GM06990 (cell line): ENCODE measurements around the gene ANTXR2.

Experiments used
- DNase-seq: peaks from one replicate; pipeline ENCODE4 v3.0.0-alpha.2; 2011; ENCODE audit not compliant: insufficient read length; ENCODE audit errors: extremely low read depth
- H3K27me3 ChIP-seq: replicated peaks from 2 replicates; pipeline ENCODE4 v1.6.0; 2011; ENCODE audit warnings: low read length; ENCODE audit not compliant: control insufficient read depth, insufficient read depth
- H3K36me3 ChIP-seq: 2 replicates; pipeline ENCODE4 v1.5.1; 2011; ENCODE audit warnings: low read length; ENCODE audit not compliant: control insufficient read depth, insufficient read depth
- H3K4me3 ChIP-seq: replicated peaks from 2 replicates; pipeline ENCODE4 v1.5.1; 2011; ENCODE audit warnings: low read depth, mild to moderate bottlenecking, control low read depth, low read length
- CTCF ChIP-seq: IDR thresholded peaks from 2 replicates; pipeline ENCODE4 v1.5.1; 2011; ENCODE audit warnings: low read length, control low read depth, mild to moderate bottlenecking, inconsistent platforms; ENCODE audit not compliant: insufficient read depth, poor library complexity, severe bottlenecking

ANTXR2 gene

GRCh38 chr4:79851625-79852304, 221.3 kb downstream of the ANTXR2 start:
- no peak for DNase-seq
- H3K4me3 ChIP-seq: no peak overlapping the region
- H3K27me3 ChIP-seq: no peaks in the 10 kb centered on the region
- TF ChIP-seq CTCF: no peak
- no peaks in the 10 kb centered on the region for H3K36me3 ChIP-seq
